ENCODE results near the gene B4GALNT3. TPM values are rescaled to one million over a fixed set of nuclear protein-coding genes. Genes with fewer than 3 reads are reported as not detected.

Gene B4GALNT3
- total and polyA plus RNA-seq, 10 of the 15 experiments (the other 5 are each of a cell fraction or from before 2014, with no cell fraction given) = 0.05 to 4.2 (median 2.7) TPM; not detected in 1

GRCh38 chr12:460261-461230 lies 807 bp downstream of the B4GALNT3 start:
- FAIRE-seq (no peak), ATAC-seq (peak; percentile 59), DNase-seq (ENCODE audit: low read depth, low spot score) (no peak)
- ChIA-PET POLR2A (no interaction called here), SMC1A (ENCODE audit: uncharacterized antibody, unreplicated experiment) (no interaction called here), CTCF (no interaction called here), RAD21 (ENCODE audit: unreplicated experiment) (no interaction called here)
- H3K4me3 ChIP-seq = no peak overlapping the region
- no peak overlapping the region for H3K9ac ChIP-seq (ENCODE audit: control insufficient read depth, insufficient read depth, low read length)
- no TSS peak for BruUV-seq (replicated peaks)
- H3K4me2 ChIP-seq (ENCODE audit: control insufficient read depth, insufficient read depth) = peak overlapping the region; percentile 86
- no peaks in the 10 kb centered on the region for H3K4me1 ChIP-seq (ENCODE audit: control insufficient read depth, insufficient read depth, low read length)
- no peaks in the 10 kb centered on the region for H4K20me1 ChIP-seq (ENCODE audit: control insufficient read depth, insufficient read depth)
- in situ Hi-C loops (cut with MboI) = no loop called here
- no peaks in the 10 kb centered on the region for H3K9me3 ChIP-seq (replicated peaks; ENCODE audit: control insufficient read depth, insufficient read depth, low read length)
- no peak overlapping the region for H3K27ac ChIP-seq (ENCODE audit: control insufficient read depth, insufficient read depth)
- TF ChIP-seq NBN (IDR thresholded peaks at IDR 0.05) (no peak), TAF1 (IDR thresholded peaks at IDR 0.05; ENCODE audit: borderline replicate concordance, low read depth, low read length) (no peak), PAX5 (IDR thresholded peaks at IDR 0.05; ENCODE audit: borderline replicate concordance, low read depth, low read length) (no peak), HCFC1 (IDR thresholded peaks at IDR 0.05; ENCODE audit: low read length) (no peak), JUNB (IDR thresholded peaks at IDR 0.05) (no peak), MYB (IDR thresholded peaks at IDR 0.05; ENCODE audit: borderline replicate concordance, low read depth, low read length) (no peak), FOXM1 (IDR thresholded peaks at IDR 0.05; ENCODE audit: low read depth, low read length) (no peak), RCOR1 (conservative IDR thresholded peaks at IDR 0.05; ENCODE audit: low read depth, low read length) (no peak), ZNF592 (IDR thresholded peaks at IDR 0.05) (no peak), NRF1 (conservative IDR thresholded peaks at IDR 0.05; ENCODE audit: low read depth, low read length) (no peak), IRF4 (IDR thresholded peaks at IDR 0.05; ENCODE audit: low read depth, low read length) (no peak)
- peaks cover 1 to 16% of the 10 kb centered on the region in 2 experiments for H3K27me3 ChIP-seq (replicated peaks in 1 of 2; ENCODE audit: control insufficient read depth in 2 of 2, insufficient read depth in 2 of 2, low read length in 1 of 2)
- no peaks in the 10 kb centered on the region for H3K36me3 ChIP-seq (ENCODE audit: control insufficient read depth in 2 of 2, insufficient read depth in 2 of 2, low read length in 1 of 2)
- intact Hi-C loops (cut with micrococcal nuclease; ENCODE audit: unreplicated experiment) = no loop called here
- no peaks in the 10 kb centered on the region for H3K79me2 ChIP-seq (ENCODE audit: control insufficient read depth, insufficient read depth, low read length)
- peak overlapping the region; percentile 17; the same call in 1 of the 2 replicates for H2AFZ ChIP-seq (ENCODE audit: control insufficient read depth, low read depth, low read length)
- 27% methylated on average over 48 of the region's 109 CpGs for WGBS (ENCODE audit: insufficient coverage, insufficient replicate concordance, low lambda C conversion rate, missing lambda C conversion rate)

Measured in GM12878 (cell line).